HUES48 (cell line): ENCODE results near the gene ARFGAP3.

Experiments used
- H3K27ac ChIP-seq: one replicate; pipeline ENCODE4 v1.7.0; 2013; ENCODE audit warnings: low read depth, low read length, inconsistent platforms
- H3K27me3 ChIP-seq: 2 replicates; pipeline ENCODE4 v1.6.1; 2013; ENCODE audit warnings: mild to moderate bottlenecking, low read length; ENCODE audit not compliant: control insufficient read depth, insufficient read depth
- H3K36me3 ChIP-seq: 2 replicates; pipeline ENCODE4 v1.6.1; 2013; ENCODE audit warnings: low read length; ENCODE audit not compliant: control insufficient read depth, insufficient read depth
- H3K4me1 ChIP-seq: 2 replicates; pipeline ENCODE4 v1.6.1; 2013; ENCODE audit warnings: mild to moderate bottlenecking, low read length; ENCODE audit not compliant: control insufficient read depth, insufficient read depth
- H3K4me3 ChIP-seq: 2 replicates; pipeline ENCODE4 v1.5.1; 2013; ENCODE audit warnings: mild to moderate bottlenecking, low read depth, low read length
- H3K9ac ChIP-seq: 2 replicates; pipeline ENCODE4 v1.6.1; 2013; ENCODE audit warnings: mild to moderate bottlenecking, low read depth, low read length, moderate library complexity
- H3K9me3 ChIP-seq: 2 replicates; pipeline ENCODE4 v1.6.1; 2013; ENCODE audit warnings: low read length; ENCODE audit not compliant: control insufficient read depth, insufficient read depth

The ARFGAP3 gene

DNA sequence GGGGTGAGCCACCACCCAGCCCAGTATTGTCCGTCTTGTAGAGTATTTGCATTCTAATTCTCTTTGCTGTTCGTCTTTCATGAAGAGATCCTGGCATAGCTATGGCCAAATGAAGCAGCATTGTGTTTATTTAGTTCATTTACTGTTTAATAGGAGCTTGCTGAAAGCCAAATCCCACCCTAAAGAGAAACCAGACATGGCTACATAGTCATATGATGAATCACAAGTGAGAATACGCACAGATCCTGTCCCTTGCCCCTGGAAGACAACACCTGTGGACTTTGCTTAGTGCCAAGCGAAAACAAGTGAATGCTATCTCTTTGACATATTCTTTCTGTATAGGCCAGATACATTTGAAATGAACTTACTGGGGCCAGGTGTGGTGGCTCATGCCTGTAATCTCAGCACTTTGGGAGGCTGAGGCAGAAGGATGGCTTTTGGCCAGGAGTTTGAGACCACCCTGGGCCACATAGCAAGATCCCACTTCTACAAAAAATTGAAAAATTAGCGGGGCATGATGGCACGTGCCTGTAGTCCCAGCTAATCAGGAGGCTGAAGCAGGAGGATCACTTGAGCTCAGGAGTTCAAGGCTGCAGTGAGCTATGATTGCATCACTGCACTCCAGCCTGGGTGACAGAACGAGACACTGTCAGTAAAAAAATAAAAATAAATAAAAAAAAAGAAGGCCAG, 5.1 kb upstream of the ARFGAP3 start:
- Histone ChIP-seq H3K27ac (no peak overlapping the region), H3K36me3 (no peaks in the 10 kb centered on the region), H3K4me3 (no peak overlapping the region), H3K4me1 (no peaks in the 10 kb centered on the region), H3K9ac (no peak overlapping the region), H3K27me3 (peaks cover 18% of the 10 kb centered on the region), H3K9me3 (no peaks in the 10 kb centered on the region)

- Histone ChIP-seq H3K4me1 (no peaks in the 10 kb centered on the region), H3K4me3 (no peak overlapping the region), H3K27me3 (peaks cover 18% of the 10 kb centered on the region), H3K36me3 (no peaks in the 10 kb centered on the region), H3K9ac (no peak overlapping the region), H3K27ac (no peak overlapping the region), H3K9me3 (no peaks in the 10 kb centered on the region)
These were observed 3.9 kb upstream of the ARFGAP3 start for GRCh38 chr22:42860968-42861367.

- Histone ChIP-seq H3K4me1 (no peaks in the 10 kb centered on the region), H3K36me3 (no peaks in the 10 kb centered on the region), H3K9ac (no peak overlapping the region), H3K9me3 (no peaks in the 10 kb centered on the region), H3K27me3 (peaks cover 18% of the 10 kb centered on the region), H3K27ac (no peak overlapping the region), H3K4me3 (no peak overlapping the region)
These were observed 890 bp upstream of the ARFGAP3 start for GRCh38 chr22:42857845-42858481.

DNA sequence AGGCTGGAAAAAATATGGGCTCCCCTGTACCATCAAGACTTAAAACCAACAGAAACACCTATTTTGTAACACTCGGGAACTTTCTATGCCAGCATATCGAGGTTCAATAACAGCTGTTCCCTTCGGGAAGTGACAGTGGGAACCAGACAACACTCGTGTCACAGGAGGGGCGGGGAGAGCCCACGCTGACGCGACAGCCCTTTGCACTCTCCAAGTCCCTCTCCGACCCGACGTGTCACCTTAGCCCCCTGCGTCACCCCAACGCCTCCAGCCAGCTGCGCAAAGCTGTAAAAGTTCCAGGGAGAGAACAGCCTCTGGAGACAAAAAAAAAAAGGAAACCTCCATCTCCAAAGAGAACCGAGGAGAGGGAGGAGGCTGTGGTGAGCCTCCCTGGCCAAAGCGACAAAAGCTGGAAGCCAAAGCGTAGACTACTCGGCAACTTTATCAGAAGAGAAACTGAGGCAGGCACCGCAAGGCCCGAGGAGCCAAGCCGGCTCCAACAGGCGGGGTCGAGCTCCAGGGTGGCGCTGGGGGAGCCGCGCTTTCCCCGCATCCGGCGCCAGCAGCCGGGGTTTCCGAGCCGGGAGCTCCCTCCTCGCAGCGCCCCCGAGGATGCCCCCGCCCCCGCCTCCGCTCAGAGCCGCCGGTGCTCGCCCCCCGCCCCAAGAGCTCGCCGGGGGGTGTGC, 751 bp downstream of the ARFGAP3 start:
- peaks cover 18% of the 10 kb centered on the region for H3K27me3 ChIP-seq
- H3K4me3 ChIP-seq = peak overlapping the region; percentile 73
- no peaks in the 10 kb centered on the region for H3K9me3 ChIP-seq
- peak overlapping the region; percentile 21 for H3K27ac ChIP-seq
- H3K4me1 ChIP-seq = no peaks in the 10 kb centered on the region
- H3K36me3 ChIP-seq = no peaks in the 10 kb centered on the region
- peak overlapping the region; percentile 56 for H3K9ac ChIP-seq

DNA sequence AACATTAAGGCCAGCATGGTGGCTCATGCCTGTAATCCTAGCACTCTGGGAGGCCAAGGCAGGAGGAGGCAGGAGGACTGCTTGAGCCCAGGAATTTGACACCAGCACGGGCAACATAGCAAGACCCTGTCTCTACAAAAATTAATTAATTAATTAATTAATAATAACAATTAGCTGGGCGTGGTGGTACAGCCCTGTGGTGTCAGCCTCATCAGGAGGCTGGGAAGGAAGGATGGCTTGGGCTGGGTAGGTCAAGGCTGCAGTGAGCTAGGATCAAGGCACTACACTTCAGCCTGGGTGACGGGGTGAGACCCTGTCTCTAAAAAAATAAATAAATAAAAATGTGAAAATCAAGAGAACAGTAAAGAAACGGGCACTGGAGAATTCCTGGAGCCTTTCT, 1.4 kb downstream of the ARFGAP3 start:
- H3K4me1 ChIP-seq = no peaks in the 10 kb centered on the region
- H3K27me3 ChIP-seq = peaks cover 18% of the 10 kb centered on the region
- no peak overlapping the region for H3K27ac ChIP-seq
- H3K4me3 ChIP-seq = peak overlapping the region; percentile 73
- no peaks in the 10 kb centered on the region for H3K9me3 ChIP-seq
- H3K36me3 ChIP-seq = no peaks in the 10 kb centered on the region
- no peak overlapping the region for H3K9ac ChIP-seq

DNA sequence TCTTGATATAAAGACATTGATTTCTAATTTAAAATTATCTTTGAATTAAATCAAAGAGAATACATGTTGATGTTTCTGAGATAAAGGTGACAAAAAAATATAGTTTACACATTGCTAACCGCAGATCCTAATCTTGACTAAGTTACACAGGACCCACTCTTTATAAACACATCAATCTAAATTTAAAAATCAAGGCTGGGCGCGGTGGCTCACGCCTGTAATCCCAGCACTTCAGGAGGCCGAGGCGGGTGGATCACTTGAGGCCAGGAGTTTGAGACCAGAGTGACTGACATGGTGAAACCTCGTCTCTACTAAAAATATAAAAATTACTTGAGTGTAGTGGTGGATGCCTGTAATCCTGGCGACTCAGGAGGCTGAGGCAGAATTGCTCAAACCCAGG, 1.9 kb downstream of the ARFGAP3 start:
- no peak overlapping the region for H3K9ac ChIP-seq
- H3K4me3 ChIP-seq = no peak overlapping the region
- H3K36me3 ChIP-seq = no peaks in the 10 kb centered on the region
- no peak overlapping the region for H3K27ac ChIP-seq
- peaks cover 18% of the 10 kb centered on the region for H3K27me3 ChIP-seq
- H3K9me3 ChIP-seq = no peaks in the 10 kb centered on the region
- no peaks in the 10 kb centered on the region for H3K4me1 ChIP-seq

DNA sequence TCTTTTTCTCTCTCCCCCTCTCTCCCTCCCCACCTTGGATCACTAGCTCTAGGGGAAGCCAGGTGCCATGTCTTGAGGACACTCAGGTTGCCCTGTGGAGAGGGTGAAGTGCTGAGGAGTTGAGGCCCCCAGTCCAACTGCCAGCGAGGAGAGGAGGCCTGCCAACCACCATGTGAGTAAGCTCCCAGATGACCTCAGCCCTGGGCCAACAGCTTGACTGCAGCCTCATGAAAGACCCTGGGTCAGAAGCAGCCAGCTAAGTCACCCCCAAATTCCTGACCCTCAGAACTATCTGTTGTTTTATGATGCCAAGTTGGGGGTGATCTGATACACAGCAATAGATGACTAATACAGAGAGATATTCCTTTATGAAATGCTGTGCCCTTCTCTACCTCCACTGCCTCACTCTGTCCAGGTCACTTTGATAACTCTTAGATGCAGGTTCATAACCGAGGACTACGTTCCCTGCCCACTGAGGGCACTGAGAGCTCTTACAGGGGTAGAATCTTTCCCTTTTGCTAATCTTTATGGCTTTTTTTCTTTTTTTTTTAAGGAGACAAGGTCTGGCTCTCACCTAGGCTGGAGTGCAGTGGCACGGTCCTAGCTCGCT, 8.0 kb downstream of the ARFGAP3 start:
- Histone ChIP-seq H3K27me3 (no peaks in the 10 kb centered on the region), H3K9me3 (no peaks in the 10 kb centered on the region), H3K27ac (no peak overlapping the region), H3K36me3 (no peaks in the 10 kb centered on the region), H3K4me3 (no peak overlapping the region), H3K9ac (no peak overlapping the region), H3K4me1 (no peaks in the 10 kb centered on the region)

- Histone ChIP-seq H3K36me3 (no peaks in the 10 kb centered on the region), H3K4me1 (no peaks in the 10 kb centered on the region), H3K27ac (no peak overlapping the region), H3K9ac (no peak overlapping the region), H3K9me3 (no peaks in the 10 kb centered on the region), H3K27me3 (no peaks in the 10 kb centered on the region), H3K4me3 (no peak overlapping the region)
These were observed 10.0 kb downstream of the ARFGAP3 start for GRCh38 chr22:42847110-42847509.

DNA sequence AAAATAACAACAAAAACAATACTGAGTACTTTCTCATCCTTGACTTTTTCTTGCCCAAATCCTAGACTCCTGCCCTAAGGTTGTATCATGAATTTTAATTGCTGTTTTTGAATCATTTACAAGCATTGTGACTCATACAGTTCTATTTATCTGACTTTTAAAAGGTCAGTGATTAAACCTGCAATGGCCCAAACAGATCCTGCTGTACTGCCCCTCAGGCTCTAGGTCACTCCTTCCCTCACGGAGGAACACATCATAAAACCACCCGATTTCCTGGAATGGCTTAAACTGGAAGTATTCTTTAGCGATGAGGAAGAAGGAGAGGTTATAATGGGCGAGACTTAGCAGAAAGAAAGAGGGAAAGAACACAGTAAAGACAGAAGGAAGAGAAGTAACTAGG, 12.3 kb downstream of the ARFGAP3 start:
- no peak overlapping the region for H3K27ac ChIP-seq

GRCh38 chr22:42842658-42843370, 14.3 kb downstream of the ARFGAP3 start:
- no peak overlapping the region for H3K4me3 ChIP-seq
- H3K27me3 ChIP-seq = no peaks in the 10 kb centered on the region
- no peak overlapping the region for H3K27ac ChIP-seq
- H3K36me3 ChIP-seq = no peaks in the 10 kb centered on the region
- peaks cover 4% of the 10 kb centered on the region; the same call in 1 of the 2 replicates for H3K4me1 ChIP-seq
- H3K9me3 ChIP-seq = no peaks in the 10 kb centered on the region
- H3K9ac ChIP-seq = no peak overlapping the region

More for the DNA sequence above, 12.3 kb downstream of the ARFGAP3 start:
- H3K9ac ChIP-seq = no peak overlapping the region
- H3K9me3 ChIP-seq = no peaks in the 10 kb centered on the region
- H3K36me3 ChIP-seq = no peaks in the 10 kb centered on the region
- H3K4me3 ChIP-seq = no peak overlapping the region
- H3K27me3 ChIP-seq = no peaks in the 10 kb centered on the region
- peaks cover 4% of the 10 kb centered on the region; the same call in 1 of the 2 replicates for H3K4me1 ChIP-seq
